NCI-H345 treated with DMSO at 0.1 percent for 48 hours (cell line): ENCODE data around the gene MAP3K13.
"Not testable (repeated sequence)": the region's sequence is repeated elsewhere in the genome, so short reads cannot be mapped to it uniquely, and the experiment has no call there.

Experiments used
- DNase-seq: peaks from one replicate; lab custom pipeline; 2025; ENCODE audit not compliant: unreplicated experiment; lab: John Stamatoyannopoulos, UW

MAP3K13 gene

DNA sequence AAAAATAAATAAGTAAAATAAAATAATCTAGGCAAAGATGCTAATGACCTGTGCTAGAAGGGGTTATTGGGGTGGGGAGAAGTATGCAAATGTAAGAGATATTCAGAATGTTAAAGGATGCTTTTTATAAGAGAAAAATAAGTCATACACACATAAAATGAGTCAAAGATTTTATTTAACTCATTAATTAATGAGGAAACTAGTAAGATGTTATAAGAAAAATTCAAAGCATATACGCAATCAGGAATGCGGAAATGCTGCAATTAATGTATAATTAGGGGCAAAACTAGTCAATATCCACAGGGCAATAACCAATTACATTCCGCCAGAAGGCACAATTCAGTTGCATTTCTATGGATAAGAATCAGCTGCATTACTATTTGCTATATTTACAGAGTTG, 30.1 kb downstream of the MAP3K13 start:
- no peak for DNase-seq

DNA sequence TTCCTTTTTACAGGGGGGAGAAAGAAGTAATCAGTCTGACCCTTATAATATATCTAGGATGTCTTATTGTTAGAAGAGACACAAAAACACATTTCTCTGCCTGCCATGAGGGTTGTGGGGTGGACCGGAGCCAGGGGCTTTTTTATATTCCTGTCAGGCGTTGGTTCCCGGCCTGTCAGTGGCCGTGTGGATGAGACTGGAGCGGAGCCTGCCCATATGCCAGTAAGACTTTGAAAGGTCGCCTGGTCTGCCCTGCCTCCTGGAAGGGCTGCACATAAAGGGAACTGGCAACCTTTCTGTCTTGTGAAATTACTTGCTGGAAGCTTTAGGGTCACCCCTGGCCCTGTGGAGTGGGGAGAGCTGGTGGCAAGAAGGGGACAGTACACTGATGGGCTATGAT, 34.7 kb downstream of the MAP3K13 start:
- DNase-seq, result no peak

DNA sequence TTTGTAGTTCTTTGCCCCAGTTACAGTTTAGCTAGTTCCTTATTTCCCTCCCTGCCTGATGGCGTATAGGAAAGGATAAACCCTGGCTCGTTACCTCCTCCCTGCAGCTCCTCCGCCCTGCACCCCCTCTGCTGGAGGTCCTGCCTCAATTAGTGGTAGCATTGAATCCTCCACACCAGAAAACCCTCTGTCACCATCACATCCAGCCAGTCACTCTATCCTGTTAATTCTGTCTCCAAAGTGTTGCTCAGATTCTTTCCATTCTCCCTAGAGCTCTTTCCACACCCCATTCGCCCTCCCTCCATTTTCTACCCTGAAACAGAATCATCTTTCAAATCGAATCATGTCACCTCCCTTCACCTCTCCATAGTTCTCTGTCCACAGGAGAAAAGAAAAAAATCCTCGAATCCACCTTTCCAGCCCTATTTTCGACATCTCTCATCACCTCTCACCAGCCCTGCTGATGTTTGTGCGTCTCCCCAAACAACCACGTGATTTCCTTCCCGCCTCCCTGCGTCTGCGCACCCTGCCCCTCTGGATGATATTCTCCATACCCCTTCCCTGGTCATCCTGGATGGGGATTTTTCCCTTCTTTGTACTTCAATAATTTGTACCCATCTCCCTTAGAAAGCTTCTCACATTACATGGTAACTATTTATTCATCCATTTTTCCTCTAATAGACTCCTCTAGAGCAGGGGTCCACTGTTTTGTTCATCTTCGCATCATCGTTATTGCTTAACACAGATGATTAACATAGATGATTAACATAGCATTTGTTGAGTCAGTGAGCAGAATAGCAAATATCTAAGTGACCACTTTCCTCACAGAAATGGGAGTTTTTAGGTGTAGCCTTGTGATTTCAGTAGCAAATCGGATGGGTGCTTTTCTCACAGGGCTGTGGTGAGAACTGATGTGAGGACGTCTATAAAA, 37.1 kb downstream of the MAP3K13 start:
- no peak for DNase-seq

DNA sequence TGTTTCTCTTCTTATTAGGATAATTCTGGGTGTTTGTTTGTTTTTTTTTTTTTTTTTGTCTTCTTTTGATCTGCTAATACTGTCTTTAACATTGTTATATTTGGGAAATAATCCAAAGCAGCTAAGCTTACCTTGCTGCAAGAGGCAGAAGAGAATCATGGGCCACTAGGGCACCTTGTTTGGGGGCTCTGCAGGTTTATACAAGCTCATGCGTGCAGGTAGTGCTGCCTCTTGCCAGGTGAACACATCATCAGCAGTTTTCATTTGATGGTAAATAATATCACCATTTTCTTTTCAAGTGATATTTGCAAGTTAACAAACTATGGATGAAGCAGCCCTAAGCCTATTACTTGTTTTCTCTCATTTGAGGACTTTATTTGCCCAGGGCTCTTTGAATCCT, 37.9 kb downstream of the MAP3K13 start:
- DNase-seq, result no peak

DNA sequence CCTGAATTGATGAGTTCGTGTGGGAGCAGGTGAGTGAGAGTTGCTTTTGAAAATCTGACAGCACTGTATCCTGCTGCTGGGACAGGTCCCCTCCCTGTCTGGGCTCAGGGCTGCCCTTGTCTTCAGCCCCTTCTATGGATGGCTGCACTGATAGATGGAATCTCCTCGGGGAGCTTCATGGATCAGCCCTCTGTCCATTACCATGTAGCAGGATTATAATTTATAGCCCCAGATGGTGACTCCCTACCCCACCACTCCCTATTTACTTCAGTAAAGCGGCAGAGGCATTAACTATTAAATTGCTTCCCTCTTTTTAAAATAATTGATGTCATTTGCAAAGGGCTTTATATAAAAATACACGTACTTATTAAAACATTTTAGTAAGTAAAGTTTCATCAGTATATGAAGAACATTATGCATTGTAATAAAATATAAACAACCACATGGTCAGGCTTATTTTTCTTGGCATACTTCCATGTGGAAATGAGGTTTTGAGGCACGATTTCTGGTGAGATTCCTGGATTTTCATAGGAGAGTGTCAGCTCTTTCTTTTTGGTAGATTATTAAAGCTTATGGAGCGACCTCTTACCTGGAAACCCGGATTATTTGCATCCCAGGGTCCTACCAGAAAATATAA, 38.5 kb downstream of the MAP3K13 start:
- DNase-seq, result no peak

DNA sequence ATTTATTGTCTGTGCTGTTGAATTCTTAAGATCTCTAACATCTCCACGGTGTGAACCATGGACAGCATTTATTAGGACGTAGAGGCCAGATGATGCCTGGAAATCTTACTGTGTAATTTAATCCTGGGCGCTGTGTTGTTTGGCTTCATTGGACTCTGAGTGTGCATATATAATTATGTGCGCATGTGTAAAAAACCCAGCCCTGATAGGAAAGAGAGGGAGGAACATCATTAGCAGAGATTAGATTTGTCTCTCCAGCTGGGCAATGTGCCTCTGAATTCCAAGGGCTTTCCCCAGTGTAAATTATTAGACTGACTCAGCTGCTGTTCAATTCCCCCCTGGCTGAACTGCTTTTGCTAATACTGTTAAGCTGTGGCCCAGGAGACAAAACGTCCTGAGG, 39.6 kb downstream of the MAP3K13 start:
- DNase-seq, result no peak

DNA sequence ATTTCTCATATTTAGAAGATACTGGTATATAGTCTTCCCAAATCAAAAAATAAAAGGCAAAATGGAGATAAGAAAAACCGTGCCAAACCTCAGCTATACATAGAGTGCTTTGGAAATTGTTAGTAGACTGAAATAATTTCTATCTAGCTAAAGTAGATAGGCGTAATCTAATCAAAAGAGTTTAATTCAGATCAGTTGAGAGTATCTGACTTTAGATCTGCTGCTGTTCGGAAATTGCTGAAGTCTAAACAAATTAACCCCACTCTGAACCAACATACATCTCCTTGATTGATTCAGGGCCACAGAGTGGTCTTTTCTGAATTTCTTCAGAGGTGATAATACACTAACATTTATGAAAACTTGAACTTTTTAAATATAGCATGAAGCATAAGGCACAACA, 40.1 kb downstream of the MAP3K13 start:
- no peak for DNase-seq

DNA sequence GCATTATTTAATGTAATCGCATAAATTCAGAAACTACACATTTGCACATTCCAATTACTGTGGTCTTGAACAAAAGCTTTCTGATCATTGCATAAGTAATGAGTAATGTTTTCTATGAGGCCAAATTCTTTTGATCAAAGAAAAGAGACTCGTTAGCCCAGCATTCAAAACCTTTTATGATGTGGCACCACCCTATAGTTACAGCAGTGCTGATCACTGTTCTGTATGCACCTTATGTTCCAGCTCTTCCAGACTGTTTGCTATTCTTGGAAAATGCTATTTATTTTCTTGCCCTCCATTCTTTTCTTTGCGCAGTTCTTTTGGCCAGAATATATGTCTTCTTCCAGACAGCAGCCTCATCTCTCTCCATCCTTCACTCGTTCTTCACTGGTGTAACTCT, 42.3 kb downstream of the MAP3K13 start:
- DNase-seq, result no peak

DNA sequence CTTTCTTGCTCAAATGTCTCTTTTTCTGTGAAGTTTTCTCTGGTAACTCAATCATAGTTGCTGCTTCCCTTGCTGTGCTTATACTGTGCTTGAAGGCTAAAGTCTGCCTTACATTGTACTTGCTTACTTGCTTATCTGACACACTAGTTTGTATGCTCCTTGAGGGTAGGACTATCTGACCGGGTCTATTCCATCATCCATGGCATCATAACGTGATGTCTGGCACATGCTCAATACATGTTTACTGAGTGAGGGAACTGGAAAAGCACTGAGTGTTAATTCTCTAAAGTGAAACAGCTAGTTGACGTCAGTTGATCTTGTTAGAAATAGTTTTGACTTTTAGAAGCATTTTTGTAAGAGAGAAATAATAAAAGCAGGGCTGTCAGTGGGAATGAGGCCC, 42.7 kb downstream of the MAP3K13 start:
- no peak for DNase-seq

DNA sequence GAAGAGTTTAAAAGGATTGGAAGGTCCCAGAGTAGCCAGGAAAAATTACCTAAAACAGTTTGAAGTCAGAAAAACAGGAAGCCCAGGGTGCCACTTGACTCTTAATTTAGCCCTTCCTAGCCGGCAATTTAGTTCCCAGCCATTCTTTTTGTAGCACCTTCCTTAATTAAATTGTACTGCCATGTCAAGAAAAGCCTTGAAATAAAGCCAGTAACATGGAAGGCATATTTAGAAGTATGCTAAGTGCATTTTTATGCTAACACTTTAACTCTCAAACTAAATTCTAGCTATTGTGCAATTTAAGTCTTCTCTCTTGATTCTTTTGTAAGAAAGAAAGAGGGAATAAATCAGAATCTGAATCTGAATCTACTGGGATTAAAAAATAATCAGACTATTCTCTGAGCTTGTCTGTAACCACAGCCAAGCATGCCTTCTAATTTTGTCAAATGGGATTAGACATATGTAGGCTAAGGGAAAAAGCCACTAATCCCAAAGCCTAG, 43.2 kb downstream of the MAP3K13 start:
- DNase-seq, result no peak

DNA sequence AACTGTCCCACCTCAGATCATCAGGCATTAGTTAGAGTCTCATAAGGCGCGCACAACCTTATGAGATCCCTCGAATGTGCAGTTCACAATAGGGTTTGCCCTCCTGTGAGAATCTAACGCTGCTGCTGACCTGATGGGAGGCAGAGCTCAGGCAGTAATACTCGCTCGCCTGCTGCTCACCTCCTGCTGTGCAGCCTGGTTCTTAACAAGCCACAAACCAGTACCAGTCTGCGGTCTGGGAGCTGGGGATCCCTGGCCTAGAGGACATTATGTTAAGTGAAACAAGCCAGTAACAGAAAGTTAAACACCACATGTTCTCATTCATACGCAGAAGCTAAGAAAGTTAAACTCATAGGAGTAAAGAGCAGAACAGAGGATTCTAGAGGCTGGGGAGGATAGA, 47.0 kb downstream of the MAP3K13 start:
- no peak for DNase-seq

DNA sequence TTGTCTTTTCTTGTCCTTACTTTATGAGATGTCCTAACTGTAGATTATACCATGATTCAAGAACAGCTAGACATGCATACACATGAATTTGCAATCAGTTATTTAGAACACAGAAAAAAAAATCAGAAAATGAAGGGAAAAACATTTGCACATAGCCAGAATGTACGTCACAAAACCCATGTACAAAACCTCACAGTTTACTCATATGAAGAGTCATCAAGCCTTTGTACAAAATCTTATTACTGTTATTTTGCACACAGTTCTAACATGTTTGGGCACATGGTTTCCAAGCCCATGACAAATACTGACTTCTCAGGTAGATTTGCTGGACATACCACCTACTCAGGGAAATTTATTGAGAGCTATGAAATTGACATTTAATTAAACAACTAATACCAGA, 48.2 kb downstream of the MAP3K13 start:
- no peak for DNase-seq

DNA sequence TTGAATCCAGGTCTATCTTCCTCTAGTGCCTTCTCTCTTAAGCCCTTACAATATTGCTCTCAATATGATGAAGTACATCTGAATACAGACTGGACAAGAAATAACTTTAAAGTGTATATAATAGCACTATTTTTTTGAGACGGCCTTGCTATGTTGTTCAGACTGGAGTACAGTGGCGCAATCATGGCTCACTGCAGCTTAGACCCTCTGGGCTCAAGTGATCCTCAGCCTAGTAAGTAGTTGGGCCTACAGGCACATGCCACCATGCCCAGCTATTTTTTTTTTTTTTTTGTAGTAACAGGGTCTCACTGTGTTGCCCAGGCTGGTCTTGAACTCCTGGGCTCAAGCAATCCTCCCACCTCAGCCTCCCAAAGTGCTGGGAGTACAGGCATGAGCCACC, 53.6 kb downstream of the MAP3K13 start:
- DNase-seq, result no peak

DNA sequence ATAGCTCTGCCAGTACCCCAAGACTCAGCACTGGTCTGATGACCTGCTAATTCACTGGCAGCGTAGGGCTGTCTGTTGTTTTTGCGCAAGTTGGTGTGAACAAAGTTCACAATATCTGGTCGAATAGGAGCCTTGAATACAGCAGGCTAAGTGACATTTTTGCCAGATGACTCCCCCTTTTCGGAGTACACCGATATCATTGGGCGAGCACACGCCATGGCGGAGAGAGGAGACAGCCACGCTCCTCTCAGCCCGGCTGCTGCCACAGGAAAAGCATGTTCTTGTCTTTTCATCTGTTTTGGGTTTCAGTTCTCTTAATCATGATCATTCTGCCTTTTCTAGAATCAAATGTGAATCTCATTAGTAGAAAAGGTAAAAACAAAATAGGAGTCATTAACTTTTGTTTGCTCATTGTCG, 55.6 kb downstream of the MAP3K13 start:
- not testable (repeated sequence) for DNase-seq

DNA sequence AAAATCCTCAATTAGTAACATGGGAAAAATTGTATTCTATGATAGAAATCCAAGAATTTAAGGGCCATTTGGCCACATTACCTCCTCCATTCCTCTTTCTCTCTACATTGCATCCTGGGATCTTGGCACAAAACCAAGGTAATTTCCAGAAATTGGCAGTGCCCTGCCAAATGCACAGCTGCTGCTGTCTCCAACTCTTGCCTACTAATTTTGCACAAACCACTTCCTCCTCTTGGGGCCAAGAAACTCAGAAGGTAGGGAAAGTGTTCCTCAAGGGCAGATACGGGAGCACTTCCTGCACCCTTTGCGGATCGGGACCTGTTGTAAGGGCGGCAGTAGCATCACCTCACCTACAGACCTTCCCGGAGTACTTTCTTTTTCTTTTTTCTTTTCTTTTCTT, 57.8 kb downstream of the MAP3K13 start:
- no peak for DNase-seq

DNA sequence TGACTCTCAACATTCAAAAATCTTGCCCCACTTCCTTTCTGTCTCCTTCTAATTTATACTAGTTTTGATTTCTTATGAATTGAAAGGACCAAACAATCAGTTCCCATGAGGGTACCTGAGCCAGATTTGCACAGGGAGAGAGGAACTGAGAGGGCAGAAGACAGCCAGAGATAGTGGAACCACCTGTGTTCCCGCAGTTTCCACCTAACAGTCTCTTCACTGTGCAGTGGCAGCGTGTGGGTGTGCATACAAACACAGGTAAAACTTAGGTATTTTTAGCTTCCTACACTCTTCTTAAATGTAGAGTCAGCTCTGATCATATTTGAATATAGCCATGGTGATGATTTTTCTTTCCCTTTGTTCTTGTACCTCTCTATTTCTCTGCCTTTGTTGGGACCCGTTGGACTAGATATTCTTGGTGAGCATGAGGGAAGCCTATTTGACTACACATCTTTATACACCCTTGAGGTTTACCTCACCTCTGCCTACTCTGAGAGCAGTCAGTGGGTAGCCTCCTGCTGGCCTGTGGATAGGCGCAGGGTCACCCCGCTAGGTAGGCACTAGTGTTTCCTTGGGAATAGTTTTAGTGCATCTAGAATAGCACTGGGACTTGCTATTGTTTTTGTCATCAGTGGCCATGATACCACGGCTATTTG, 58.8 kb downstream of the MAP3K13 start:
- no peak for DNase-seq

DNA sequence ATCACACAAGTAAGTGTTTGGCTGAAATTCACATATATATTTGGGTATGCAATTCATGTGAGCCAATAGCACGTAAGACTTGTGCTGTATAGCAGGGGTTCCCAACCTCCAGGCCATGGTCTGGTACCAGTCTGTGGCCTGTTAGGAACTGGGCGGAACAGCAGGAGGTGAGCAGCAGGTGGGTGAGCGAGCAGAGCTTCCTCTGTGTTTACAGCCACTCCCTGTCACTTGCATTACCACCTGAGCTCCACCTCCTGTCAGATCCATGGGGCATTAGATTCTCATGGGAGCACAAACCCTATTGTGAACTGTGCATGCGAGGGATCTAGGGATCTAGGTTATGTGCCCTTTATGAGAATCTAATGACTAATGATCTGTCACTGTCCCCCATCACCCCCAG, 59.7 kb downstream of the MAP3K13 start:
- no peak for DNase-seq

DNA sequence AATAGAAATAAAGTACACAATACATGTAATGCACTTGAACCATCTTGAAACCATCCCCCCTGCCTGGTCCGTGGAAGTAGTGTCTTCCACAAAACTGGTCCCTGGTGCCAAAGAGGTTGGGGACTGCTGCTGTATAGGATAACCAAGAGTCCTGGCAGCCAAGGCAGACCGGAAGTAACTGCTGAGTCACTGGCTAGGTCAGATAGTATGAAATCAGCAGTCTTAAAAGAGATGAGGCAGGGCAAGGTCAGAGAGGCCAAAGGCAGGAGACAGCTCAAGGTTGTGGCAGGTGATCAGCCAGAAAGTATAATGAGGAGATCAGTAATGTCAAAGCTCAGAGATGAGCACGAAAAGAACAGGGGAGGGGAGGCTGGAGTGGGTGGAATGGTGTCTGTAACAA, 60.2 kb downstream of the MAP3K13 start:
- no peak for DNase-seq

DNA sequence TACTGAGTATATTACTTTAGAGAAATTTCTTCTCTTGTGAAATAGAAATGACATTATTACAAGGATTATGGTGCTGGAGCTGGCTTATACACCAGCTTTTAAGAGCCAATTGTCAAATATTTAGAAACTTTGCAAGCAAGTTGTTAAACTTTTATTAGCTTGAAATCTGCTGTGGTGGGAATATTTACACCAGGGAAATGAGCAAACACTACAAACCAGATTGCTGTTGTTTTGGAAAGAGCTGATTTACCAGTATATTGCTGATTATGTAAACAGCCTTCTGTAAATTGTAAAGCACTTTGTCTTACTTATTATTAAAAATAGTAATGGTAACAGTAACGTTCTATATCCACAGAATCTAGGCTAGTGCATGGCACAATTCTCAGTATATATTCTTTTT, 61.5 kb downstream of the MAP3K13 start:
- no peak for DNase-seq

DNA sequence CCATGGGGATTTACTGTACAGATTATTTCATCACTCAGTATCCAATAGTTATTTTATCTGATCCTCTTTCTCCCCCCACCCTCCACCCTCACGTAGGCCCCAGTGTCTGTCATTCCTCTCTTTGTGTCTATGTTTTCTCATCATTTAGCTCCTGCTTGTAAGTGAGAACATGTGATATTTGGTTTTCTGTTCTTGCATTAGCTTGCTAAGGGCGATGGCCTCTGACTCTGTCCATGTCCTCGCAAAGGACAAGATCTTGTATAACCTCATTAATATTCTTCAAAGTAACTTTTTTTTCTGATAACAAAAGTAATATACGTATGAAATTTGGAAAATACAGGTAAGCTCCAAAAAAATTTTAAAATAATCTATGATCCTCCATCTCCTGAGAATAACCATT, 67.4 kb downstream of the MAP3K13 start:
- DNase-seq, result no peak

DNA sequence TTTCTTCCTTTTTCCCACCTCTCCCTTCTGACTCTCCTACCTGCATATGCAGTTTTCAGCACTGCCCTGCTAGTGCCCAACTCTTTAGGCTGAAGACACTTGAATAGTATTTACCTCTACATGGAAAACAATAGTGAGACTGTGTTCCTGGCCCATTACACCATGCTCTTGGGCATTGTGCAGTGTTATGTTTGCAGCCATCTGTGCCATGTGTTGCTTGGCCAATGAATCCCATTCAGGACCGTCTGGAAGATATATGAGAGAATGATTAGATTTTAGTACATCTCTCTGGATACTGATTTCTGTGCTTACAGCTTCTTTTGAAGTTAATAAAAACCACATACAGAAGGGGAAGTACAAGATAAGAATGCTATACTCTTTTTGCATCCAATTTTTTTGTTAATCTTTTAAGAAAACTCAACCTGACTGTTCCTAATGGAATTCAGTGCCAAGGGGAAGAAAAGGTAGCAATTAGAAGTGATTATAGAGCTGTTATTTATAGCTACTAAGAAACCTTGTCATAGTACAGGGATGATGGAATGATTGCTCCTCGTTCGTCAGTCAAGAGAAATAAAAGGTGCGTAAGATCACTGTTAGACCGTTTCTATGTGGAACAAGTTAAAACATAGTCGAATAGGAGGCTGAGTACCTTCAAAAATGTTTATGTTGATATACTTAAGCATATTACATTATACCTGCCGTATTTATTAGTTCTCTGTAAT, 77.0 kb downstream of the MAP3K13 start:
- DNase-seq, result no peak
